ENCODE results near the gene EIF5. TPM values are rescaled to one million over a fixed set of nuclear protein-coding genes. Genes with fewer than 3 reads are reported as not detected.
A peak's percentile ranks its signal among the peaks of the same experiment; 100 is the strongest.

EIF5 gene
- total and polyA plus RNA-seq, 2 of the 4 experiments (the other 2 are of a cell fraction) = 181 to 241 TPM

- no peak overlapping the region for H4K91ac ChIP-seq (ENCODE audit: insufficient read depth, low read depth, low read length)
- POLR2A ChIA-PET (ENCODE audit: unreplicated experiment) = no interaction called here
- CTCF ChIA-PET = no interaction called here
- in situ Hi-C loops (cut with MboI; ENCODE audit: low sequenced_read_pairs) = no loop called here
- no peak overlapping the region for H2AK5ac ChIP-seq (ENCODE audit: low read depth, low read length)
- H3K27me3 ChIP-seq (ENCODE audit: control insufficient read depth, insufficient read depth, low read length) = peaks cover 4% of the 10 kb centered on the region; the same call in 1 of the 2 replicates
- peaks cover 9% of the 10 kb centered on the region for H3K9me1 ChIP-seq (ENCODE audit: insufficient read depth, low read length)
- H2BK120ac ChIP-seq (ENCODE audit: low read depth, low read length) = peak overlapping the region; percentile 46; the same call in 1 of the 2 replicates
- no peak overlapping the region for H3K27ac ChIP-seq (ENCODE audit: insufficient read depth, low read length)
- BruUV-seq (replicated peaks) = no TSS peak
- no peaks in the 10 kb centered on the region for H3K36me3 ChIP-seq (ENCODE audit: control insufficient read depth, insufficient read depth, low read length)
- no peak overlapping the region for H2BK15ac ChIP-seq (ENCODE audit: low read depth, low read length)
- H4K8ac ChIP-seq (ENCODE audit: low read depth in 2 of 2, low read length in 2 of 2) = no peak overlapping the region
- no peak overlapping the region for H3K4ac ChIP-seq (ENCODE audit: low read depth, low read length)
- TF ChIP-seq CEBPB (IDR thresholded peaks at IDR 0.05; ENCODE audit: low read depth, low read length) (no peak), SMC3 (IDR thresholded peaks at IDR 0.05; ENCODE audit: low read depth, low read length) (no peak), MAZ (IDR thresholded peaks at IDR 0.05; ENCODE audit: borderline replicate concordance, low read depth, low read length) (no peak), RAD21 (IDR thresholded peaks at IDR 0.05; ENCODE audit: low read length) (no peak)
- H2AK9ac ChIP-seq (replicated peaks; ENCODE audit: low read depth, low read length, poor library complexity) = no peak overlapping the region
- WGBS, 2 experiments (ENCODE audit: extremely low coverage in 2 of 2, insufficient read length in 1 of 2) = no CpG with 5 or more reads among the region's 11 CpGs
- H3K56ac ChIP-seq (ENCODE audit: extremely low read depth, insufficient read depth, low read length) = no peak overlapping the region
- intact Hi-C loops (cut with micrococcal nuclease) = no loop called here
- no peak overlapping the region for H3K9ac ChIP-seq (ENCODE audit: low read depth, low read length)
- H3K18ac ChIP-seq (ENCODE audit: low read depth, low read length) = no peak overlapping the region
- no peak overlapping the region for H2AFZ ChIP-seq (replicated peaks; ENCODE audit: low read length, poor library complexity)
- no peak overlapping the region for H3K23ac ChIP-seq (ENCODE audit: low read depth, low read length)
- H2BK20ac ChIP-seq (ENCODE audit: low read depth, low read length) = no peak overlapping the region
- H3K79me1 ChIP-seq (ENCODE audit: low read depth in 1 of 2, low read length in 2 of 2) = peaks cover 0 to 3% of the 10 kb centered on the region in 2 experiments; a peak in 1 of 4 replicates
- no peak overlapping the region for H3K4me3 ChIP-seq (ENCODE audit: insufficient read depth, low read depth, low read length)
- H4K5ac ChIP-seq (ENCODE audit: low read depth, low read length) = no peak overlapping the region
- no peaks in the 10 kb centered on the region for H4K20me1 ChIP-seq (ENCODE audit: insufficient read depth, low read length)
- peaks cover 3% of the 10 kb centered on the region; the same call in 1 of the 2 replicates for H3K4me1 ChIP-seq (ENCODE audit: control insufficient read depth, insufficient read depth, low read length)
- H2BK5ac ChIP-seq (ENCODE audit: low read depth, low read length, poor library complexity, severe bottlenecking) = no peak overlapping the region
- ATAC-seq (ENCODE audit: low read depth) (no peak), DNase-seq (no peak)
- H3K9me3 ChIP-seq (ENCODE audit: control insufficient read depth, insufficient read depth, low read length) = no peaks in the 10 kb centered on the region
- H3K14ac ChIP-seq (replicated peaks; ENCODE audit: low read depth, low read length) = no peak overlapping the region
- dilution Hi-C loops (cut with HindIII; ENCODE audit: low sequenced_read_pairs, unreplicated experiment) = no loop called here
- no peak overlapping the region for H3K4me2 ChIP-seq (ENCODE audit: low read depth, low read length)
Measured at GRCh38 chr14:103374121-103374520, 40.1 kb downstream of the EIF5 start.
